ENCODE results near the gene POPDC3.
A peak's percentile ranks its signal among the peaks of the same experiment; 100 is the strongest.

POPDC3 gene

DNA sequence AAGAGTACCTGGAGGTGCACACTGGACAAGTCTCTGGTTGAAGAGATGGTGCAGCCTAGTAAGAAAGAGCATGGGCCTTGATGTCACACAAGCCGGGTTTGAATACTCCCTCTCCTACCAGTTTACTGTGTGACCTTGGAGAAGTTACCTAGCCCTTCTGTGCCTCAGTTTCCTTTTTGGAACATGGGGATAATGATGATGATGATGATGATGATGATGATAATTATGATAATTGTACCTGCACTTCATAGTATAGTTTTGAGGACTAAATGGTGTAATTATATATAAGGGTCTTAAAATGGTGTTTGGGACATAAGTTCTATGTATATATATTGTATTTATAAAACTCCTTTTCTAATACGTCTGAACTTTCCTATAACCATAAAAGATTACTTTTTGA lies 41.7 kb downstream of the POPDC3 start:
- no peak for DNase-seq

DNA sequence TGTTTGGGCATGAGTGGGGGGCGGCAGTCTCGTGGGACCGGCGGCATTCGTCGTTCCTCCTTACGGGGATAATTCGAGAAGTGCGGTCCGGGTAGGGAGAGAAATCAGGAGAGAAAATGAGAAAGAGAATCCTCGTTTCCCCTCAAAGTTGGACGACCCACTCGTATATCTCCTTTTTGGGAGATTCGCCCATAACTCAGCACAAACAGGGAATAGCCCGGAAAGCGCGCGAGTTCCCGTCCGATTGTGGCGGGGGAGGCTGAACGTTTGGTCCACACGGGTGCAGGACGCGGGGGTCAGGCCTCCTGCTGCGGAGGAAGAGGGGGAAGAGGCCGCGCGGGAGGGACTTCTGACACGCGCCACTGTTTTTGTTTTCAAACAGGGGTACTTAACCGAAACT lies 42.4 kb downstream of the POPDC3 start:
- DNase-seq, result no peak

DNA sequence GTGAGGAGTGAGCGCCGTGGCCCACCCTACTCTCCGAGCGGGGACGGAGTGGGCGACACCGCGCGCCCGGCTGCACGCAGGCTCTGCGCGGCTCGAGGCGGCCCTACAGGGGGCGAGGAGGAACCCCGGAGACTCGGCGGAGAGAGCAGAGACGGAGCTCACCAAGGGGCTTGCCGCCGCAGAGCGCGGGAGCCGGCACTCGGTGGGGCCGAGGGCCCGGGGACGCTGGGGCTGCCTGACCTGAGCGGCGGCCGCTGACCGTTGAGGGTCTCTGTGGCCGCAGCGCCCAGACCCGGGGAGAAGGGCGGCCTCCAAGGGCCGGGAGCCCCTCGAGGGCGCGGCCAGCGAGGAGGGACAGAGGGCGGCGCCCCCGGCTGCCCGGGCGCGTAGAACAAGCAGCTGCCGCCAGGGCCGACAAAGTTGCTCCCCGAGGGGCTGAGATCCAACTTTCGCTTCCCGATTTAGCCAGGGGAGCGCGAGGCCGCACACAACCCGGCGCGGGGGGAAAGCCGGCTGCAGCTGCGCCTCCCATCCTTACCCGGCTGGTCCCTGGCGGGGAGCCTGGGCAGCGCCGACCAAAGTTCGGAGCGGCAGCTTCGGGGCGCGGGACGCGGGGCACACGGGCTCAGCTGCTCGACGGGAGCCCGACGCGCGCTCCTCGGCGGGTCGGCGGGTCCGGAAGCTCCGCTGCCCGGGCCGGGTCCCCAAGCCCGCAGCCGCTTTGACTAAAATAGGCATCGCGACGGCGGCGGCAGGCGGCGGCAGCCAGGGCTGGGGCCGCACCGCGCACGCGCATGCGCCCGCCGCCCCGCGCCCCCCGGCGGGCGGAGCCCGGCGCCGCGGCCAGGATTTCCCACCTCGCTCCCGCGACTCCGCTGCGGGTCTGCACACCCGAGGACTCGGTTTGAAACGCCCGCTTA lies 43.1 kb downstream of the POPDC3 start:
- peak; percentile 37 for DNase-seq

DNA sequence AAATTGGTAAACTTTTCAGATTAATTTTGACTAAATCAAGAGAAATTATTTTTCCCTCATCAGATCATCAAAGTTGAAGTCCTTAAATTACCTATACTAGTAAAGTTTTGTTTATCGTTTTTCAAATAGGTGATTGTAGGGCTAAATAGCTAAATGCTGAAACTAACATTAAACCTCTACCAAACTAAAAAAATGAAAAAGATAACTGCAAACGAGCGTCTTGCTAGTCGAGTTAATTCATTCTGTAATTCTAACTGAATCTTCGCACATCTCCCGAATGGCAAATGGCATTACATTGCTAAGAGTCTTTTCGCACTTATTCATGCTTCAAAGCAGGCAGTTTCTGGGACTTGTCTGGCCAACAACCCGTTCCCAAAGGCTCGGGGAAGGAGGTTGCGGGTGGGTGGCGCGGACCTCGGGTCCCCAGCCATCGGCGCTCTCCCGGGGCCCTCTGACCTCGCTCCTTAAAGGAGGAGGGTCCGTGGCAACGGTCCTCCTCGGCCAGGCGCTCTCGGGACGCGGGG lies 43.8 kb downstream of the POPDC3 start:
- DNase-seq, result no peak

DNA sequence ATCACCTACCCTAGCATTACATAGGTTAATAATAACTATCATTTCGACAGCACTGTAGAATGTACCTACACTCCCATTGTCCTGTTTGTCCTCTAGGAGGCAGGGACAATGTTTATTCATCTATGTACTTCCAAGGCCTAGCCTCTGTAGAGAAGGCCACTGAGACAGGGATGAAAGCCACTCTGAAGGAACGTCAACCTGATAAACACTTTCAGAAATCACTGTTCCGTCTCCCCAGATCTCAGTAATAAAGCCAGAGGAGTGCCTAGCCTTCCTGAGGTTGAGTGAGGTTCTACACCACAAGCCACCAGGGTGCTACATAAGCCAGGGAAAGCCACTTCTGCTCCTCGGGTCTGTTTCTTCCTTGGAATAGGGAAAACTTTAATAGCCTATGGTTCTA lies 44.8 kb downstream of the POPDC3 start:
- no peak for DNase-seq

DNA sequence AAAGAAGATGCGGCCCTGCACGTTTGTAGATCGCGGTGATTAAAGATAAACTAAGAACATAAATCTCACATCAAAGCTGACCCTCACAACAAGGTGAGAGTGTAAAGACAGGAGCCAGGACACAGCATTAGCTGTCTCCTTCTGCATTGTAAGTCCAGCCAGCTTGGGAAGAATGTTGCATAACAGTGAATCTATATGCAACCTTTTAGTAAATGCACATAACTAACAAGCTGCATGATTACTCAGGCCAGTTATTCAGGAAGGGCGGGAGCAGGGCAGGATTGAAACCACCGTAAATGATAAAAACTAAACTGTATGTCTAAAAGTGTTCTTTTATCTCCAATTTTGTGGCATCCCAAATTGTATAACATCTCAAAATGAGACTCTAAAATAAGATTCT lies 57.1 kb downstream of the POPDC3 start:
- DNase-seq, result no peak

DNA sequence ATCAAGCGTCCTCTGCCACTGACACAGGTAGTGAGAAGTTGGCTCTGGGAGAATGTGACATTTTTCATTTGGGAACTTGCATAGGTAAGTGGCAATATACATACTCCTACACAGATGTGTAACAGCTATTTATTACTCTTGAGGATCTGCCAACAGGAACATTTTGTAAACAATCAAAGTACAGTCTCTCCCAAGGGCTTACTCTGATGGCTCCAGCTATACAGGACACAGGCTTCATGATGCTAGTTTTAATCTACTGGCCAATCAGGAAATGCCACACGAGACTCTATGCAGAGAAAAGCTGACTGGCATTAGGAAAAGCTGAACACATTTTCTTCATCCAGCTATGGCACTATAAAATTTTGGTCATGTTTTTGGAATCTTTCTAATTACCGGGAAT lies 57.8 kb downstream of the POPDC3 start:
- no peak for DNase-seq

DNA sequence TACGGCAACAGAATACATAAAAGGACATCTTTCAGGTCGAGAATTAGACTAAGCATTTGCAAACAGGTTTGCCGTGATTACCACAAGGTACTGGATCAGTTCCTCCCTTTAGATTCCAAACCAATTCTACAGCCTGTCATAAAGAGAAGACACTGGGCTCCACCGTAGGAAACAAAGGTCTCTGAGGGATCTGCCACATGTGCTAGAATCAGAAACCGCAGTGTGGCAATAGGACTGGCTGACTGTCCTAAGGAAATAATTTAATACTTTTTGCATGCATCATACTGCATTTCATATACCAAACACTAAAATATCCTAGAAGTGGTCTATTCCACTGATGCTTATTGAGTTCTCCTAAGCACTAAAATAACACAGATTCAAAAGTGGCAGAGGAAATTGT lies 59.2 kb downstream of the POPDC3 start:
- DNase-seq, result no peak

DNA sequence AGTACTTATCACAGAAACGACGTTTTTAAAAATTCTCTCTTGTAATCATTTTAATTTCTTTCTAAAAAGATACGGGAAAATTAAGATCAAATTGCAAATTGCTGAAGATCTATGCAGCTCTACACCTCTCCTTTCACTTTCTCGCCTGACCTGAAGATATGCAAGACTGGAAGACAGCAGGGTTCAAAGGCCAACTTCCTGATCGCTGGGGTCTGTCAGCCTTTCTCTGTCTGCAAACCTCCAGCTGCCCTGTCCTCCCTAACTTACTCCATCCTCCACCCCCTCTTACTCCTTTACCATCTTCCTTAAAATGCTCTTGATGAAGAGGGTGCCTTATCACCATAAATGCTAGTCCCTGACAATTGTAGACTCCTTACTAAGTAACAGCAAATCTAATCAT lies 63.7 kb downstream of the POPDC3 start:
- no peak for DNase-seq

DNA sequence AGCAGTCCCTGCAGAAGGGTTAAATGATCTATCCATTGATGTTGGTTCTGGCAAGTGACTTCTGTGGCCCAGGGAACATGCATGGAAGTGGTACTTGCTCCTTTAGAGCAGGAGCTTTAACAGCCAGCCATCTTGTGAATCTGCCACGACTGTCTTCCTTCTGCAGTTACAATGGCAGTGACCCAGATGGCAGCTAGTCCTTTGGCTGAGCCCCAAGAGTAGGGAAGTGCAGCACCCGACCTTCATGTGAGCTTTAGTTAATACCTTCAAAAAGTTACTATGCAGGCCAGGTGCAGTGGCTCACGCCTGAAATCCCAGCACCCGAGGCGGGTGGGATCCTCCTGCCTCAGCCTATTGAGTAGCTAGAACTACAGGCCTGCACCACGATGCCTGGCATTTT lies 66.4 kb downstream of the POPDC3 start:
- DNase-seq, result no peak

DNA sequence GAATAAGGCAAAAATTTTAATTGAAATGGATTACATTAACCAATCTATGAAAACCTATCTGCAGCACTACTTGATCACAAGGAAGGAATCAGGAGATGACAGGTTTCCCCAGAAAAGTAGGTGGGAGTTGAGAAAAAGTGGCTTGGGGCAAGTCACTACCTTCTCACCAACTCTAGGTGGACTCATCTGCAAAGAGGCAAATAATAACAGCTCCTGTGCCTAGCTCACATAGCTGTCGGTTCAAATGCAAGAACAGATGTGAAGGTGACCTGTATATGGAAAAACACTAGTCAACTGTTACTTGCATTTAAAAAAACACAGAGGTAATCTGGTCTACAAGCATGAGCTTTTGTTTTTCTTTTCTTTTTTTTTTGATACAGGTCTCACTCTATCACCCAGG lies 67.2 kb downstream of the POPDC3 start:
- no peak for DNase-seq

DNA sequence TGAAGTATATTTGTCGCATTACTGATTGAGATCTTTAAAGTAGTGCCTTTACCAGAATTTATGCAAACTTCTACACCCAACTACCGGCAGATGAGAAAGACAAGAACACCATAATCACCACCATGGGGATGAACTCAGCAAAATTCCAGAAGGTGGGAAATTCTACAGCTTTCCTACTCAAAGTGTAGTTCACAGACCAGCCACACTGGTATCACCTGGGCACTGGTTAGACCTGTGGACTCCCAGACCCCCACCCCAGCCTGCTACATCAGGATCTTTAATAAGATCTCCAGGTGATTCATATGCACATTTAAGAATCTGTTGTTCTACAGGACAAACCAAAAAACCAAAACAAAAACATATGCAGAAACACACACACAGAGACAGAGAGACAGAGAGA lies 67.9 kb downstream of the POPDC3 start:
- DNase-seq, result no peak

DNA sequence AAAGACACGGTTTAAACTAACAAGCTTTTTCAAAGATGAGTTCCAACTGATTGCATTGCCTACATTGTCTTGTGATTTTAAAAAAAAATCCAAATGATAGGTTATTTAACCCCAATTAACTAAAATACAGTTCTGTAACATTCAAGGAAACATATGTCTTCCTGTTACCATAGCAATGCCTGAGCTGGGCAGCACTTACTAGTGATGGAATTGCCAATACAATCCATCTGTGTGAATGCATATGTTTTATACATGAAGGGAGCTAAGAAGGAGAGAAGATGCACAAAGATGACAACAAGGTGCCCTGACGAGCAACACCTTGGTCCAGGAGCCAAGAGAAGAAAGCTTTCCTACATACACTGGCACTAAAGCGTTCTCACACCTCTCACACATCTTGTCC lies 68.7 kb downstream of the POPDC3 start:
- DNase-seq, result no peak

DNA sequence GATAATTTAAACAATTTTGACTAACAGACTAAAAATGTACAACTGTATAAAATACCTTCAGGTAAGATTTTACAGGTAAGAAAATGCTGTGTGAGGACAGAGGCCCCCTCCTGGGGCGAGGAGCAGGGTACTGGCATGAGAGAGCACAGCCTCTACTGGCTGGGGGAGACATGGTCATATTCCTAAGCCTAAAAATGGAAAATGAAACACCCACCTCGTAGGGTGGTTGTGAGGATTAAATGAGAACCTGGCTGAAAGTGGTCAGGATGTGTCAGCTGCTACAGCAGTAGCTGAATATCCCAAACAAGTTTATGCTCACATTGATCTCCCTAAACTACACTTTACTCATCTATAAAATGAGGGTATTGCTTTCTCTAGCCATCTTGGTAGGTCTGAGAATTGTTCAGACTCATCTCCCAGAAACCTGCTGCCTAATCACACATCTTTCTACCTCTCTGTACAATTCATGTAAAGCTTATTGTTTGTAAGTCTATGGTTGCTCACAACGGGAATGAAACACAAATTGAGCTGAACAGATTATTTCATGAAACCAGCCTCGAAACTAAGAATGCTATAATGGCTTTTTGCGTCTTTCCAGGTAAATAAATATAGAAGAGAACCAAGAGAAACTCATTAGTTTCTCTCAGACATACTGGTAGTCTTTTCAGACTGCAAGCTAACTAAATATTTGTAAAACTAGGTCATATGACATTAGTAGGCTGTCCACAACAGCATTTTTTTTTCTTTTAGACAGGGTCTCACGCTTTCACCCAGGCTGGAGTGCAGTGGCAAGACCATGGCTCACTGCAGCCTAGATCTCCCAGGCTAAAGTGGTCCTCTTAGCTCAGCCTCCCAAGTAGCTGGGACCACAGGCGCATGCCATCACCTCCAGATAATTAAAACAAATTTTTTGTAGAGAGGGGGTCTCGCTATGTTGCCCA lies 69.6 kb downstream of the POPDC3 start:
- DNase-seq, result no peak

DNA sequence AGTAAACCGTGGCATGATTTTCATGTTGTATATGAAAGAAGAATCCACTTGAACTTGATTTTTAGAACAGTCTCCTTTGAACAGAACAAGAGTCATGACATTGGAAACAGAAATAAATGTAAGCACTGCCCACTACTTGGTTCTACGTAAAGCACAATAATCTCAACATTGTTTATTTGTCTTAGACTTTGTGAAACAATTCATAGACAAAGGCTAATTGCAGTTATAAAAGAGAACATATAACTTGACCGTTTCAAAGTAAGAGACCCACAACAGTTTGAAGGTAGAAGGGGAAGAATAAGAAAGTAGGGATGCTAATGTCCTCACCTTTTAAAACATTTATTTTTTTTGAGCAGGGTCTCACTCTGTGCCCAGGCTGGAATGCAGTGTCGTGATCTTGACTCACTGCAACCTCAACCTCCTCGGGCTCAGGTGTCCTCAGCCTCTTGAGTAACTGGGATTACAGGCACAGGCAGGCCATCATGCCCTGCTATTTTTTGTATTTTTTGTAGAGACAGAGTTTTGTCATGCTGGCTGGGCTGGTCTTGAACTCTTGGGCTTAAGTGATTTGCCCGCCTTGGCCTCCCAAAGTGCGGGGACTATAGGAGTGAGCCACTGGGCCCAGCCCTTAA lies 71.1 kb downstream of the POPDC3 start:
- no peak for DNase-seq

Measured in activated CD4-positive, alpha-beta T cell treated with anti-CD3 and anti-CD28 coated beads, Interleukin-2, Interleukin-6, amounts not matched to agents 100 ng/mL and 50 ng/mL, durations not matched to agents 16 hours and 8 hours (primary cell).